Endothelial cell of umbilical vein (primary cell): ENCODE results near the gene KRTAP10-2.

Experiments
- EZH2 ChIP-seq: IDR thresholded peaks from 2 replicates; pipeline ENCODE4 v1.6.1; 2012; ENCODE audit warnings: borderline replicate concordance, low read depth, mild to moderate bottlenecking, moderate library complexity, low read length, inconsistent platforms; ENCODE audit not compliant: severe bottlenecking
- GATA2 ChIP-seq: IDR thresholded peaks from 2 replicates; pipeline ENCODE4 v1.7.0; 2011; ENCODE audit warnings: low read depth, mild to moderate bottlenecking, moderate library complexity, mixed read lengths, low read length; ENCODE audit not compliant: insufficient read length, insufficient read depth
- JUN ChIP-seq: IDR thresholded peaks from 2 replicates; pipeline ENCODE4 v1.6.1; 2011; ENCODE audit warnings: borderline replicate concordance, low read depth; ENCODE audit not compliant: insufficient read length, insufficient read depth
- MYC ChIP-seq: IDR thresholded peaks from one replicate; pipeline ENCODE4 v1.6.1; 2011; ENCODE audit warnings: mild to moderate bottlenecking, low read depth, low read length
- POLR2A ChIP-seq: IDR thresholded peaks from 2 replicates; pipeline ENCODE4 v1.6.1; 2012; ENCODE audit warnings: low read depth, mild to moderate bottlenecking, control low read depth, low read length
- POLR2AphosphoS5 ChIP-seq: IDR thresholded peaks from 2 replicates; pipeline ENCODE4 v1.6.1; 2012; ENCODE audit warnings: low read depth, mild to moderate bottlenecking, control low read depth, low read length, moderate library complexity; ENCODE audit not compliant: insufficient read depth
- TF ChIP-seq, protein P1 (sequence below), 2 donors: IDR thresholded peaks; 1 replicate in 1 of 2; 2 replicates in 1 of 2; pipeline ENCODE4 v1.5.1; 2011; ENCODE audit warnings: low read length in 2 of 2, mild to moderate bottlenecking in 2 of 2, moderate library complexity in 2 of 2, control low read depth in 1 of 2, inconsistent platforms in 1 of 2, low read depth in 1 of 2; ENCODE audit not compliant: insufficient read depth in 1 of 2; ENCODE audit errors: extremely low read depth in 1 of 2
- TF ChIP-seq, protein P2 (sequence below): IDR thresholded peaks from 2 replicates; pipeline ENCODE4 v1.6.1; 2011; ENCODE audit not compliant: insufficient read depth, insufficient read length

DNA sequence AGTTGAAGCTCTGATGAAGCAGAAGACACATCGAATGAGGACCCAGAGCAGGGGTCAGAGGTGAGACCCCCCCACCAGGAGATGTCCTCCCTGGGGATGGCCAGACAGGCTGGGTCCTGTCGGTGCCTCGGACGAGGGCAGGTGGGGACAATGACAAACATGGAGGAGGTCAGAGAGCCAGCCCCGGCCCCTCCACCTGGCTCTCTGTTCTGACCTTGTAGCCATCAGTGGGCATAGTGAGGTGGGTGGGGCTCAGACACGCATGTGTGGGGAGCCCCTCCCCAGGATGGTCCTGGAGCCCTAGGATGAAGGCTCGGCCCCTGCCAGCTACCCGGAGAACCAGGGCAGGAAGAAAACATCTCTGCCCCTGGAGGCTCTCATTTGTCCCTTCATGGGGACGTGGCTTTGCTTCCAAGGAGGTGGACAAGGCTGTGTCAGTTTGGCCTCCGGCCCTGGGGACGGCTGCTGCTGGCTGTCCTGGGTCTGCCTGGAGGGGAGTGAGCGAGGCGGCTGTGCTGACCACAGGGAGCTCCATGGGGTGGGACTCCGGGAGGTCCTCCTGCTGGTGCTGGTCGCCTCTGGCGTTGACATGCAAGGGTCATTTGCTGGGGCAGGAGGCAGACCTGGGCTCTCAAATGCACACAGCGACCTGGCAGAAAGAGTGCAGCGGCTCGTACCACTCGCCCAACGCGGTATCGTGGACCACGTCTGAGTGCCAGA is 38.4 kb upstream of the KRTAP10-2 start:
- TF ChIP-seq, protein P1, sequence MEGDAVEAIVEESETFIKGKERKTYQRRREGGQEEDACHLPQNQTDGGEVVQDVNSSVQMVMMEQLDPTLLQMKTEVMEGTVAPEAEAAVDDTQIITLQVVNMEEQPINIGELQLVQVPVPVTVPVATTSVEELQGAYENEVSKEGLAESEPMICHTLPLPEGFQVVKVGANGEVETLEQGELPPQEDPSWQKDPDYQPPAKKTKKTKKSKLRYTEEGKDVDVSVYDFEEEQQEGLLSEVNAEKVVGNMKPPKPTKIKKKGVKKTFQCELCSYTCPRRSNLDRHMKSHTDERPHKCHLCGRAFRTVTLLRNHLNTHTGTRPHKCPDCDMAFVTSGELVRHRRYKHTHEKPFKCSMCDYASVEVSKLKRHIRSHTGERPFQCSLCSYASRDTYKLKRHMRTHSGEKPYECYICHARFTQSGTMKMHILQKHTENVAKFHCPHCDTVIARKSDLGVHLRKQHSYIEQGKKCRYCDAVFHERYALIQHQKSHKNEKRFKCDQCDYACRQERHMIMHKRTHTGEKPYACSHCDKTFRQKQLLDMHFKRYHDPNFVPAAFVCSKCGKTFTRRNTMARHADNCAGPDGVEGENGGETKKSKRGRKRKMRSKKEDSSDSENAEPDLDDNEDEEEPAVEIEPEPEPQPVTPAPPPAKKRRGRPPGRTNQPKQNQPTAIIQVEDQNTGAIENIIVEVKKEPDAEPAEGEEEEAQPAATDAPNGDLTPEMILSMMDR (IDR thresholded peaks at IDR 0.05; ENCODE audit: extremely low read depth in 1 of 2, insufficient read depth in 1 of 2, low read depth in 1 of 2, low read length in 2 of 2) = no peak
- TF ChIP-seq POLR2A = no peak
- no peak for TF ChIP-seq EZH2
- TF ChIP-seq POLR2AphosphoS5 = no peak
- TF ChIP-seq GATA2 = no peak
- TF ChIP-seq, protein P2, sequence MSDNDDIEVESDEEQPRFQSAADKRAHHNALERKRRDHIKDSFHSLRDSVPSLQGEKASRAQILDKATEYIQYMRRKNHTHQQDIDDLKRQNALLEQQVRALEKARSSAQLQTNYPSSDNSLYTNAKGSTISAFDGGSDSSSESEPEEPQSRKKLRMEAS = no peak
- no peak for TF ChIP-seq MYC
- TF ChIP-seq JUN = no peak
